H1 (cell line): Measurements from ENCODE around the gene MRPS27. TPM values are rescaled to one million over a fixed set of nuclear protein-coding genes. Genes with fewer than 3 reads are reported as not detected.

Source experiments
- CBX5 ChIP-seq: fragments of 300-800, 300-1000 bp; sonication (generic); IDR thresholded peaks from 2 replicates; pipeline ENCODE4 v1.7.1; 2016; ENCODE audit warnings: antibody characterized with exemption, low read length, low read depth
- E2F6 ChIP-seq: IDR thresholded peaks from 2 replicates; pipeline ENCODE4 v1.6.1; 2012; ENCODE audit warnings: inconsistent platforms
- KDM5A ChIP-seq: fragments of 200-600 bp; IDR thresholded peaks from 2 replicates; pipeline ENCODE4 v1.7.1; 2012; ENCODE audit warnings: mild to moderate bottlenecking, low read length, inconsistent platforms, mixed read lengths
- MAFK ChIP-seq: IDR thresholded peaks from 2 replicates; pipeline ENCODE4 v1.6.1; 2012; ENCODE audit warnings: low read depth, mild to moderate bottlenecking, improper control_type of control experiment, low read length
- RFX5 ChIP-seq: IDR thresholded peaks from 2 replicates; pipeline ENCODE4 v1.6.1; 2011; ENCODE audit warnings: low read depth, low read length, improper control_type of control experiment, borderline replicate concordance
- SIRT6 ChIP-seq: IDR thresholded peaks from one replicate; pipeline ENCODE4 v1.7.1; 2012; ENCODE audit warnings: low read length, inconsistent platforms
- SP1 ChIP-seq: IDR thresholded peaks from 2 replicates; pipeline ENCODE4 v1.6.1; 2011; ENCODE audit warnings: low read depth, low read length
- polyA plus RNA-seq, 7 experiments: library from polyadenylated mRNA; depleted of rRNA in 3 of 7; stranded (reverse) in 5 of 7; unstranded in 2 of 7; fragments of >200 nt in 5 of 7; fragments of 200-250 nt in 2 of 7; gene quantifications; 1 replicate in 5 of 7; 2 replicates in 1 of 7; 4 replicates in 1 of 7; pipeline versions ENCODE4 v1.2.1 to v1.2.3, GENCODE V29; 2011 to 2013; ENCODE audit warnings: missing spikeins in 2 of 7, mixed read lengths in 2 of 7
- total RNA-seq: library from RNA; stranded (reverse); fragmentation: NEBNext Ultra II Directional; extraction: Animal tissue kit (Norgen Biotek cat#: 25700); gene quantifications from 2 replicates; pipeline ENCODE4 v1.2.1, GENCODE V29; 2021
- TF ChIP-seq, protein P1 (sequence below), 3 experiments: IDR thresholded peaks; 1 replicate in 2 of 3; 2 replicates in 1 of 3; pipeline versions ENCODE4 v1.5.1 to v1.6.1; 2011; ENCODE audit warnings: low read length in 3 of 3, mild to moderate bottlenecking in 3 of 3, inconsistent platforms in 2 of 3, low read depth in 1 of 3, moderate library complexity in 1 of 3; ENCODE audit not compliant: insufficient read depth in 1 of 3; ENCODE audit errors: control extremely low read depth in 1 of 3
- TF ChIP-seq, protein P2 (sequence below): IDR thresholded peaks from 2 replicates; pipeline ENCODE4 v1.6.1; 2011; ENCODE audit warnings: low read depth, mild to moderate bottlenecking, low read length; ENCODE audit not compliant: insufficient read depth

The MRPS27 gene
- total and polyA plus RNA-seq, 2 of the 8 experiments (the other 6 are each of a cell fraction or from before 2014, with no cell fraction given) = 93.2 to 102 TPM

- TF ChIP-seq, protein P1, sequence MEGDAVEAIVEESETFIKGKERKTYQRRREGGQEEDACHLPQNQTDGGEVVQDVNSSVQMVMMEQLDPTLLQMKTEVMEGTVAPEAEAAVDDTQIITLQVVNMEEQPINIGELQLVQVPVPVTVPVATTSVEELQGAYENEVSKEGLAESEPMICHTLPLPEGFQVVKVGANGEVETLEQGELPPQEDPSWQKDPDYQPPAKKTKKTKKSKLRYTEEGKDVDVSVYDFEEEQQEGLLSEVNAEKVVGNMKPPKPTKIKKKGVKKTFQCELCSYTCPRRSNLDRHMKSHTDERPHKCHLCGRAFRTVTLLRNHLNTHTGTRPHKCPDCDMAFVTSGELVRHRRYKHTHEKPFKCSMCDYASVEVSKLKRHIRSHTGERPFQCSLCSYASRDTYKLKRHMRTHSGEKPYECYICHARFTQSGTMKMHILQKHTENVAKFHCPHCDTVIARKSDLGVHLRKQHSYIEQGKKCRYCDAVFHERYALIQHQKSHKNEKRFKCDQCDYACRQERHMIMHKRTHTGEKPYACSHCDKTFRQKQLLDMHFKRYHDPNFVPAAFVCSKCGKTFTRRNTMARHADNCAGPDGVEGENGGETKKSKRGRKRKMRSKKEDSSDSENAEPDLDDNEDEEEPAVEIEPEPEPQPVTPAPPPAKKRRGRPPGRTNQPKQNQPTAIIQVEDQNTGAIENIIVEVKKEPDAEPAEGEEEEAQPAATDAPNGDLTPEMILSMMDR (IDR thresholded peaks at IDR 0.05; ENCODE audit: control extremely low read depth in 1 of 3, insufficient read depth in 1 of 3, low read depth in 1 of 3, low read length in 3 of 3) = no peak
- TF ChIP-seq, protein P2, sequence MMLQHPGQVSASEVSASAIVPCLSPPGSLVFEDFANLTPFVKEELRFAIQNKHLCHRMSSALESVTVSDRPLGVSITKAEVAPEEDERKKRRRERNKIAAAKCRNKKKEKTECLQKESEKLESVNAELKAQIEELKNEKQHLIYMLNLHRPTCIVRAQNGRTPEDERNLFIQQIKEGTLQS = no peak
- TF ChIP-seq SP1 = no peak
- TF ChIP-seq SIRT6 = no peak
- no peak for TF ChIP-seq KDM5A
- TF ChIP-seq E2F6 = no peak
- TF ChIP-seq CBX5 = no peak
- TF ChIP-seq RFX5 = no peak
- no peak for TF ChIP-seq MAFK
These were observed 19.3 kb downstream of the MRPS27 start (continued) for GRCh38 chr5:72300590-72301339.
